RWPE1 (cell line): ENCODE measurements around the gene PXDC1.

Source experiments
- CTCF ChIA-PET: fragments of 350-600 bp; sonication (Branson Sonifier 250); formaldehyde crosslinking; extraction: SDS; loops from one replicate; lab custom pipeline; 2021; lab: Yijun Ruan, JAX
- POLR2A ChIA-PET: fragments of 400-600 bp; formaldehyde crosslinking; extraction: SDS; loops from one replicate; lab custom pipeline; 2020; ENCODE audit warnings: antibody characterized with exemption; ENCODE audit not compliant: low non-redundant PET; lab: Yijun Ruan, JAX
- DNase-seq: peaks from one replicate; pipeline ENCODE4 v3.0.0; 2012; ENCODE audit warnings: low spot score
- H3K27ac ChIP-seq: fragments of 450-650 bp; 2 replicates; pipeline ENCODE4 v1.5.1; 2017
- TF ChIP-seq, protein P1 (sequence below): fragments of 450-650 bp; conservative IDR thresholded peaks from 2 replicates; pipeline ENCODE4 v1.5.1; 2017; ENCODE audit warnings: low read depth, mild to moderate bottlenecking

Gene PXDC1

DNA sequence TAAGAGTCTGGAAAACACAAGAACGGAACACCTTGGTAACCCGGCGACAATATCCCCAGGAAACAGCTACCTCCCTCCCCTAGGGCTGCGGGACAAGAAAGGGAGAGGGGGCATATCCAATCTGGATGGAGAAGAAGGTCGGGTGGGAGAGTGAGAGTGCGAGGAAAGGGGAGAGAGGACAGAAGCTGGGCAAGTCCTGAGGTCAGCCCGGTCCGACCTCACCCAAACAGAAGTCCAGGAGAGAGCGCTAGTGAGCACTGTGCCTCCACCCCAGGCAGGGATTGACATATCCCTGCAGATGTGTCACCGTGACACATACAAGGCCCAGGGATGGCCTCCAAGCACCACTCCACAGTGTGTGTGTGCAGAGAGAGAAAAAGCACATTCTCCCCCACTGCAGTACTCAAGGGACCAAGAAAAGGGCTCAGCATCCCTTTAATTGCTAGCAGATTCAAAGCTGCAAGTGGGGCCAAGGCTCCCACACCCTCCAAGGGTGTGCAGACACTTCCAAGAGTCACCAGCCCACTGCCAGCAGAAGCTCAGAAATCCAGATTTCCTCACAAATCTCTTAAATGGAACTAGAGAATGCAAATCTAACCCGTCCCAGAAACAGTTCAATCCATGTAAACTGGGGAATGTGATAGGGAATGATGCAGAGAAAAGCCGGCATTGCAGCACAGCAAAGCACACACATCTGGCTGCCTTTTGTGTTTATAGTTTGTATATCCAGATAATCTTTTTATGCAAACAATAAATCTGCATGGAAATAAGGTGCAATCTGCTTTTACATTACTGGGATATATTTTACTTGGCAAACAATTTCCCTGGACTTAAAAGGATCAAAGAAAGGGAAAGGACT, 3.1 kb downstream of the PXDC1 start:
- peak; percentile 67 for DNase-seq

DNA sequence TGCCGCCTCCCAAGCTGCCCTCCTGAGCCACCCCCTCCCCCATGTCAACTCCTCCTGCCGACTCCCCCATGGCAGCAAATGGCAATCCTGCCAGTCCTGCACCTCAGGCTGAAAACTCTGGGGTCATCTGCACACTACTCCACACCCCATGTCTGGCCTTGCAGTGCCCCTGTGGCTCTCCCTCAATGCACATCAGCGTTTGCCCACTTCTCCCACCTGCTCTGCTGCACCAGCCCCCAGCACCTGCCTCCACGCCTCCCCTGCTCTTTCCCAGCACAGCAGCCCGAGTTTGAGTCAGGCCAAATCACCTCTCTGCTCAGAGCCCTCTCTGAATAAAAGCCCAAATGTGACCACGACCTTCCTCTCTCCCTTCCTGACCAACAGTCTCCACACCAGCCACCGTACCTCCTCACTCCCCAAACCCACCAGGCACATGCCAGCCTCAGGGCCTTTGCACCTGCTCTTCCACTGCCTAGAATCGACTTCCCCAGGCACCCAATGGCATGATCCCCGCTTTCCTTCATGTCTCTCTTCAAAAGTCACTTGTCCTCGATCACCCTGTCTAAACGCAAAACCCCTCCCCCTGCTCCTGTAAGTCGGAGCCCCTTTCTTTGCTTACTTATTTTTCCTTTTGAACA, 4.3 kb downstream of the PXDC1 start:
- peak overlapping the region; percentile 76 for H3K27ac ChIP-seq
- ChIA-PET CTCF (interaction anchor here (0.7 to 1.5 kb wide), 3 partner anchors 10 to 346 kb away, joined by 3 read pairs; no protein-coding TSS in a partner anchor), POLR2A (no interaction called here)
- TF ChIP-seq, protein P1, sequence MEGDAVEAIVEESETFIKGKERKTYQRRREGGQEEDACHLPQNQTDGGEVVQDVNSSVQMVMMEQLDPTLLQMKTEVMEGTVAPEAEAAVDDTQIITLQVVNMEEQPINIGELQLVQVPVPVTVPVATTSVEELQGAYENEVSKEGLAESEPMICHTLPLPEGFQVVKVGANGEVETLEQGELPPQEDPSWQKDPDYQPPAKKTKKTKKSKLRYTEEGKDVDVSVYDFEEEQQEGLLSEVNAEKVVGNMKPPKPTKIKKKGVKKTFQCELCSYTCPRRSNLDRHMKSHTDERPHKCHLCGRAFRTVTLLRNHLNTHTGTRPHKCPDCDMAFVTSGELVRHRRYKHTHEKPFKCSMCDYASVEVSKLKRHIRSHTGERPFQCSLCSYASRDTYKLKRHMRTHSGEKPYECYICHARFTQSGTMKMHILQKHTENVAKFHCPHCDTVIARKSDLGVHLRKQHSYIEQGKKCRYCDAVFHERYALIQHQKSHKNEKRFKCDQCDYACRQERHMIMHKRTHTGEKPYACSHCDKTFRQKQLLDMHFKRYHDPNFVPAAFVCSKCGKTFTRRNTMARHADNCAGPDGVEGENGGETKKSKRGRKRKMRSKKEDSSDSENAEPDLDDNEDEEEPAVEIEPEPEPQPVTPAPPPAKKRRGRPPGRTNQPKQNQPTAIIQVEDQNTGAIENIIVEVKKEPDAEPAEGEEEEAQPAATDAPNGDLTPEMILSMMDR, result no peak
- no peak for DNase-seq

More for the DNA sequence above, 3.1 kb downstream of the PXDC1 start:
- CTCF ChIA-PET, result interaction anchor here (0.6 to 2.9 kb wide), 10 partner anchors 101 to 368 kb away, joined by 3 to 18 read pairs (median 4); partner anchors contain the start of gene FAM50B
- POLR2A ChIA-PET, result interaction anchor here (1.7 kb wide), 1 partner anchor 55 kb away, joined by 5 read pairs; no protein-coding TSS in a partner anchor
- TF ChIP-seq, protein P1, result peak; percentile 50
- H3K27ac ChIP-seq, result peak overlapping the region; percentile 99

DNA sequence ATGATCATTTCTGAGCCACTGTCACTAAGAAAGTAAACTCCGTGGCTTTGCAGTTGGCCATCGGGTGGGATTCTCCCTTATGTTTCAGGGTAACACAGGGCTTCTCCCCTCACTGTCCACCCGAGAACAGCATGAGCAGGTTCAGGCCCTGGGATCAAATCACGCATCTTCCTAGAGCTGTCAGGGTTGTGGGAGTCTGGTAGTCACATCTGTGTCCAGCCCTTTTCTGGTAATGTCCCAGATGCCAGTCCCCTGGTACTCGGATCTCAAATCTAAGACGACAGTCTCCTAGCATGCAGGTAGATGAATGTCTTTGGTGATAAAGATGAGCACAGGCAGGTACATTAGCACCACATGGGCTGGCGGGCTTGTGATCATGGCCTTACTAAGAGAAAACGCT, 4.8 kb downstream of the PXDC1 start:
- H3K27ac ChIP-seq, result peak overlapping the region; percentile 76
- CTCF ChIA-PET, result interaction anchor here (1.5 kb wide), 1 partner anchor 186 kb away, joined by 4 read pairs; no protein-coding TSS in a partner anchor
- POLR2A ChIA-PET, result no interaction called here
- TF ChIP-seq, protein P1, result no peak
- no peak for DNase-seq

DNA sequence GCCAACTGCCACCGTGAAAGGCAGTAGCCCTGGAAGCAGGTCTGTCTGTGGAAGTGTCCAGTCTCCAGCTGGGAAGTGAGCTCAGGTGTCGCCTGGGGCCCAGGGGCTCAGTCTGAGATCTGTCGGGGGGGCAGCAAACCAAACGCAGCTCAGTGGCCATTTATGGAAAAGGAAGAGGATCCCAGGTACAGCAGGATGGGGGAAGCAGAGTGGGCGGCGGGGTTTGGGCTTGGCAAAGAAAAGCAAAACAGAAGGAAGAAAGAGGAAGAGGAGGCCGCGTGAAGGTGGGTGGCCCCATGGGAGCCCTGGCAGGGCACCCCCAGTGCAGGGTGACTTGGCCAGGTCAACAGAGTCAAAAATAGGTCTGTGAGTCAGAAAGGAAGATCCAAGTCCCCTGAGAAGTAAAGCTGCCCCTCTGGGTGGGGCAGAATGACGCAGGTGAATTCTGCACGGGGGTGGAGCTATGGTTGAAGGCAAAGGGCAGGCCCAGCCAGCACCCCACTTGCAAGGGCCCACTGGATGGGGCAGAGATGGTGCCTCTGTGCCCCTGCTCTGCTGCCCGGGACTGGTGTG, 5.3 kb downstream of the PXDC1 start:
- TF ChIP-seq, protein P1, result no peak
- ChIA-PET POLR2A (no interaction called here), CTCF (interaction anchor here (0.7 to 1.7 kb wide), 3 partner anchors 103 to 187 kb away, joined by 3 to 12 read pairs (median 4); partner anchors contain the start of gene FAM50B)
- peak overlapping the region; percentile 76 for H3K27ac ChIP-seq
- DNase-seq, result no peak

DNA sequence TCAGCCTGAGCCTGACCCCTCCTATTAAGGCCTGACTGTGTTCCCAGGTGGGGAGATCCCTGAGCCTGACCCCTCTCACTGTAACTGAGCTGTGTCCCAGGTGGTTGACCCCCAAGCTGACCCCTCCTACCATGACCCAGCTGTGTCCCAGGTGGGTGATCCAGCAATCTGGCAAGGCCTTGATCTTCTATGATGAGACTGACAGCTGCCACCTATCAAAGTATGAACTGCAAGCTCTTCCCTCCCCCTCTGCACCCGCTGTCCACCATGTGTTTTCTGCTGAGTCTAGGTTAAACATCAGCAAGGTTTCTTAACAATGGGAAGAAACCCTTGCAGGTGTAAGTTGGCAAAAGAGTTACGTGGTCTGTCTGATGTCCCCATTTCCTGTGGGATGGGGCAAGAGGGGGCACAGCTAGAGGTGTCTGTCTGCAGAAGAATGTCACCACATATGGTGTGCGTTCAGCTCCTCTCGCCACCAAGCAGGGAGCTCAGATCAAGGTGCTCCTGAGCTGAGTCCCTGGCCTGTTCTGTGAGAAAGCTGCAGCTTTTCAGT, 5.9 kb downstream of the PXDC1 start:
- H3K27ac ChIP-seq, result peak overlapping the region; percentile 76
- ChIA-PET POLR2A (no interaction called here), CTCF (interaction anchor here (0.7 to 1.7 kb wide), 3 partner anchors 103 to 187 kb away, joined by 3 to 12 read pairs (median 4); partner anchors contain the start of gene FAM50B)
- DNase-seq, result no peak
- TF ChIP-seq, protein P1, result no peak
